HTERT RPE-1 (cell line): Measurements from ENCODE around the gene NETO2.
"Not testable (repeated sequence)": the region's sequence is repeated elsewhere in the genome, so short reads cannot be mapped to it uniquely, and the experiment has no call there.

Source experiments
- in situ Hi-C: fragments of 300-500 bp; cut with MboI; formaldehyde crosslinking; loops from 4 replicates; pipeline ENCODE4 v1.14.3; 2020; ENCODE audit warnings: low sequenced_read_pairs

The NETO2 gene

DNA sequence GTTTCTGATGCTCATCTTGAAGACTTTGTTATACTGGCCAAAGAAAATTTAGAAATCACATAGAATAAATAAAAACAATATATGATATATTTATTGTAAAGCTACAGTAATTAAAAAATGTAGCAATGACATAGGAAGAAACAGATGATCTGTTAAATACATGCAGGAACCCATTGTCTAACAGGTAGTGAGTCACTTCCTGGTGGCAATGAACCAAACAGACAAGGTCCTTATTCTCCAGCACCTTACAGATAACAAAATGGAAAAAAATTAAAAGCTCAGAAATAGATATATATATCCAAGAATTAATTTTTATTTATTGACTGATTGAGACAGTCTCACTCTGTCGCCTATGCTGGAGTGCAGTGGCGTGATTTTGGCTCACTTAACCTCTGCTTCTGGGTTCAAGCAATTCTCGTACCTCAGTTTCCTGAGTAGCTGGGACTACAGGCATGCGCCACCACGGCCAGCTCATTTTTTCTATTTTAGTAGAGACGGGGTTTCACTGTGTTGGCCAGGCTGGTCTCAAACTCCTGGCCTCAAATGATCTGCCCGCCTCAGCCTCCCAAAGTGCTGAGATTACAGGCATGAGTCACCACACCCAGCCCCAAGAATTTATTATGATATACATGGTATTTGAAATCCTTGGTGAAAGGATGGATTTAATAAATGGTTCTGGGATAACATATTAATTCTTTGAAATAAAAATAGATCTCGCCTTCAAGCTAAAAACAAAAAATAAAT lies 7.5 kb downstream of the NETO2 start:
- in situ Hi-C loops, result no loop called here

GRCh38 chr16:47134550-47134949 lies 9.2 kb downstream of the NETO2 start:
- in situ Hi-C loops, result no loop called here

- in situ Hi-C loops, result no loop called here
Observed at GRCh38 chr16:47132308-47132707, 11.4 kb downstream of the NETO2 start.

DNA sequence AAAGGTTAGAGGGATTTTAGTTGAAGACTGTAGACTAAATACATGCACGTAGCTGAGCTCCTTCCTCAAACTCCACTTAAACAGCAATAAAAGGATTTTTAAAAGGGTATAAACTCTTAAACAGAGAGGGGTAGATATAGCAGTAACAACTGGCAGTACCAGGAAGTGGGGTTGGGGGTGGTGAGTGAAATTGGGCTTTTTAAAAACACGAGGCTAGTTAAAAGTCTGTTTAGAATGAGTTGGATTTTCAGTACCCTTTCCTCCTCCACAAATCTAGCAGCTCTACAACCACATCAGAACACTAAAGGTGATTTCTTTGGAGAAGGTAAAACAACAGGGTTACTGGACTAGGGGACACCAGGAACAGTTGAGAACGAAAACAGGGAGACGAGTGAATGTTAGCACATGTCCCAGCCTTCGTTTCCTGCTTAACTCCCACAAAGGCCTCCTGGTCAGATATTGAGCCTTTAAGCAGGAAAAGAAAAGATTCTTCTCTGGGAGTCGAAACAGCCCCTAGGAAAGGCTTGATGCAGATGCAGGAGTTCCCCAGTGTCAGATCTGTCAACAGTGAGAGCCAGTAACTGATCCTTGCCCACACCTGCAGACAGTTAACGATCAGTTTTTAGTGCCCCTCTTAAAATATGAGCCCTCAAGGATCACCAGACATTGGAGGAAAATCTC lies 13.8 kb downstream of the NETO2 start:
- in situ Hi-C loops, result no loop called here

GRCh38 chr16:47127541-47127940 lies 16.2 kb downstream of the NETO2 start:
- in situ Hi-C loops, result no loop called here

GRCh38 chr16:47125757-47126156 lies 18.0 kb downstream of the NETO2 start:
- in situ Hi-C loops, result no loop called here

DNA sequence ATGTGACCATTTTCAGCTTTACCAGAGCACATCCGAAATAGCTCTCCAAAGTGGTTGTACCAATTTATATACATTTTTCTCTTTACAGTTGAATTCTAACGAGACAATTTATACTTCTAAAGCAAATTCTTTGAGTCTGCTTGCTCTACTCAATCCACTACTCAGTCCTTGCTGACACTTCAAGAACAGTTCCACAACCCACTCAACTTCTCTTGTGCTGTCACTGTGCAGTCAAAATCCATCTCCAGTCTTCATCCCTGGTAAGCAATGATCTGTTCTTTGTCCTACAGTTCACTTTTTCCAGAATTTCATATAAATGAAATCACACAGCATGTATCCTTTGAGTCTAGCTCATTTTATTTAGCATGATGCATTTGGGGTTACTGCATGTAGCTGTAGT lies 30.6 kb downstream of the NETO2 start:
- in situ Hi-C loops, result no loop called here

DNA sequence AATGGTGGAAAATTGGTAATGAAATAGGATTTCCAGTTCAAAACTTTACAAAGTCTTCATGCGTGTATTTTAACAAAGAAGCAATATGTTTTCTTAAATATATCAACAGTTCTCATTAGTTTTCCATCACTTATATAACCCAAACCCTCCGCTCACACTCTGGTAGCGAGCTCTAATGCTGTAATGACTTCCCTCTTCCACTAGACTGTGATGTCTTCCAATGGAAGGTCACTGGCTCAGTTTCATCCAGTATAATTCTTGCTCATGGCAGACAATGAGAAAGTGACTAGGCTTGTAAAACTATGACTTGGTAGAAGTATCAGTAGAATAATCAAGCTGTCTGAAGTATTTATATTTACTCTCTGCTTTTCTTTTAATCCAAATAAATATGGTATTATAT lies 32.8 kb downstream of the NETO2 start:
- in situ Hi-C loops, result no loop called here

GRCh38 chr16:47109361-47109760 lies 34.4 kb downstream of the NETO2 start:
- in situ Hi-C loops, result no loop called here

DNA sequence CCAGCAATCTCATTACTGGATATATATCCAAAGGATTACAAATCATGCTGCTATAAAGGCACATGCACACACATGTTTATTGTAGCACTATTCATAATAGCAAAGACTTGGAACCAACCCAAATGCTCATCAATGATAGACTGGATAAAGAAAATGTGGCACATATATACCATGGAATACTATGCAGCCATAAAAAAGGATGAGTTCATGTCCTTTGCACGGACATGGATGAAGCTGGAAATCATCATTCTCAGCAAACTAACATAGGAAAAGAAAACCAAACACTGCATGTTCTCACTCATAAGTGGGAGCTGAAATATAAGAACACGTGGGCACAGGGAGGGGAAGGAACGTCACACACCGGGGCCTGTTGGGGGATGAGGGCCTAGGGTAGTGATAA lies 40.8 kb downstream of the NETO2 start:
- in situ Hi-C loops, result not testable (repeated sequence)

GRCh38 chr16:47097154-47097553 lies 46.6 kb downstream of the NETO2 start:
- in situ Hi-C loops, result not testable (repeated sequence)

DNA sequence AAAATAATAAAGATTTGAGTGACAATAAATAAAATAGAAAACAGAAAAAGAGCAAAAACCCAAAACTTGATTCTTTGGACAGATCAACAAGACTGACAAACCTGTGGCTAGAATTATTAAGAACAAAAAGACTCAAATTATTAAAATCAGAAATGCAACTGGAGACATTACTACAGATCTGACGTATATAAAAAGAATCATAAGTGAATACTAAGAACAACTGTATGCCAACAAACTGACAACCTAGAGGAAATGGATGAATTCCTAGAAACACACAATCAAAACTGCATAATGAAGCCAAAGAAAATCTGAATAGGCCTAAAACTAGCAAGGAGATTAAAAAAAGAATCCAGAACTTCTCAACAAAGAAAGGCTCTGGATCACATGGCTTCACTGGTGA lies 47.4 kb downstream of the NETO2 start:
- in situ Hi-C loops, result no loop called here

GRCh38 chr16:47084198-47084597 lies 59.5 kb downstream of the NETO2 start:
- in situ Hi-C loops, result no loop called here

- in situ Hi-C loops, result no loop called here
Observed at GRCh38 chr16:47082099-47082865, 61.5 kb downstream of the NETO2 start.

DNA sequence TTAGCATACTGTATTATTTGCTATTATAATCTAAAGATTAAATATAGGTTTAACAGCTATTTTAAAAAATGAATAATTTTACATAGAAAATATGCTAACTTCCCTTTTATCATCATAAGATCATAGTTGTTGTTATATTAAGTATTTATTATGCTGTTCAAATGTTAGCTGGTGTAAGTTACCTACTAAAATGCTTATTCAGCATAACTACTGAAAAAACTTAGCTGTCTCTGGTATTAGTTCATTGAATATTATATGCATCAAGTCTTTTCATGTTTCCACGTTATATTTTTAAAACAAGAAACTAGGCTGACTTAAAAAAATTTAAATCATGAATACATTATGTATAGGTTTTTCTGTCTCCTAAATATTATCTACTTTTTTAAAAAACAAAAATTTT lies 62.6 kb downstream of the NETO2 start:
- in situ Hi-C loops, result no loop called here

GRCh38 chr16:47079860-47080259 lies 63.9 kb downstream of the NETO2 start:
- in situ Hi-C loops, result no loop called here

- in situ Hi-C loops, result no loop called here
Observed at GRCh38 chr16:47073223-47074155, 70.3 kb downstream of the NETO2 start.

DNA sequence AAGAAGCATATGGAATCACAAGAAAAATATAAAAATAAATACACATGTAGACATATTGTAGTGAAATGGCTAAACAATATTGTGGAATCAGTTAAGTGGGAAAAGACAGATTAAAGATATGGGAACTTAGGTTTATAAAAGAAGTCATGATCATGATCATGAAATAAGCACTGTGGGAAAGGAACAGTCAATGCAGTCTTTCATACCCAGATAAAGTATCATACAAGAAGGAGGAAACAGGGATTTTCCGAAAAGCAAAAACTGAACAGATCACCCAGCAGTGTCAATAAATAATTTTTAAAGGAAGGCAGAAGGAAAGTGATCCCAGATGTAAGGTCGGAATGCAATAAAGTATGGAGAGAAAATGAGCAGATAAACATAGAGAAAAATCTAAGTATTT lies 71.6 kb downstream of the NETO2 start:
- in situ Hi-C loops, result no loop called here

DNA sequence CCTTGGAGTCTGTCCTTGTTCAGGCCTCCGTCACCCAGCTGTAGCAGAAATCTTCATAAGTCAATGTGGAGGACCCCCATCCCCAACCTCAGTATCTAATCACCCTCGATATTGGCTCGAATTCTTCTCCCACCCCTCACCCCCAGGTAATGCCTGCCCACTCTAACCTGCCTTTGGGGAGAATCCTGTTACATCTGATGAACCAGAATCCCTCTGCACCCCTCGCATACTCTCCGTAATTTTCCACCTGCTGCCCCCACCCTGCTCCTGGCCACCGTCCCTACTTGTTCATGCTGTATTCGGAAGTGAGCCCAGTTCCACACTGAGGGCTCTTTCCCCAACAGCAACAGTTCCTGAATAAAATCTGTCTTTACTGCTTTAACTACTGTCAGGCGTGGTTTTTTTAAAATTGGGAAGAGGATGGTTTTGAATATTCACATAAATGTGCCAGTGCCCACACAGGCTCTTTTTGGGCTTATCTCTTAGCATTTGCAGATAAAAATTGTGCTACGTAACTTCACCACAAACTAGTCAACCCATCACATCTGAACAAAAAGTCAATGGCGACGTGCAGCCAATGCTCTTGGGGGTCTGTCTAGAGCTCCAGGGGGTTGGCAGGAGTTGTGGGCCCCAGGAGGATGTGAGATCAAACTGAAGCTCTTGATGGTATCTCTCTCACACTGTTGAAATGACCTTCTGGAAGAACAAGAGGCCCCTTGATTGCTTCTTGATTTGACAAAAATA lies 73.7 kb downstream of the NETO2 start:
- in situ Hi-C loops, result no loop called here

- in situ Hi-C loops, result no loop called here
Observed at GRCh38 chr16:47069313-47069712, 74.4 kb downstream of the NETO2 start.
